H54 (cell line): ENCODE measurements around the gene RBM10.

ENCODE experiments used
- DNase-seq: peaks from one replicate; pipeline ENCODE4 v3.0.0; 2011; ENCODE audit warnings: low spot score, mixed read lengths; ENCODE audit not compliant: insufficient read length
- FAIRE-seq: peaks from 3 replicates; lab custom pipeline; 2011; peaks lifted over from hg19 to GRCh38; lab: Jason Lieb, UNC
- POLR2A ChIP-seq: IDR thresholded peaks from 2 replicates; pipeline ENCODE4 v1.6.1; 2011; ENCODE audit warnings: low read depth, mild to moderate bottlenecking, low read length

RBM10 gene

GRCh38 chrX:47138171-47138570, 6.8 kb upstream of the RBM10 start:
- DNase-seq (no peak), FAIRE-seq (no peak)

DNA sequence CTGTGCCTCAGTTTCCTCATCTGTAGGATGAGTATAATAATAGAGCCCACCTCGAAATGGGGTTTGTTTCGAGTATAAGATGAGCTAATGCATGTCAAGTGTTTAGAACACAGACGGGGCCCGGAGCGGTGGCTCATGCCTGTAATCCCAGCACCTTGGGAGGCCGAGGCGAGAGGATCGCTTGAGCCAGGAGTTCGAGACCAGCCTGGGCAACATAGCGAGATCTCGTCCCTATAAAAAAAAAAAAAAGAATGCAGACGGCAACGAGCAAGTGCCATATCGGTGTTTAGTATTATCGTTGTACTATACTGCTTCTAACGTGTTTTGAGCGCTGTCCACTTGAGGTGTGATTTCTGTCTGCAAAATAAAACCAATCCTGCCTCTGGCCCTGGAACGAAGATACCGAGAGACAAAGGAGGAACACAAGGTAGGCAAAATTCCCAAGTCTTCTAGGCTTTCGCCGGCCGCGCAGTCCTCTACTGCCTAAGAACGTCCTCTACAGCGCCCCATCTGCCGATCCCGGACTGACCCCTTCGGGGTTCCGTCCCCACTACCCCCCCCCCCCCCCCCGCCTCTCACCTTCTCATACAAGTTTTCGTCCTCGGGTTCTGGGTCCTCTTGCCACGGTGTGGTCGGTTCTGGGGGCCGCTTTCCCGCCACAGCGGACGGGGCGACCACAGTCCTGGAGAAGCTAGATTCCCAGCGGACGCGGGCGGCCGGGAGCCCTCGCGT, 961 bp upstream of the RBM10 start:
- DNase-seq (peak; percentile 2), FAIRE-seq (no peak)
- no peak for TF ChIP-seq POLR2A

More at GRCh38 chrX:47138171-47138570, 6.8 kb upstream of the RBM10 start:
- no peak for TF ChIP-seq POLR2A

GRCh38 chrX:47145395-47146120, 537 bp downstream of the RBM10 start:
- no peak for TF ChIP-seq POLR2A
- DNase-seq (no peak), FAIRE-seq (no peak)

- TF ChIP-seq POLR2A = no peak
- DNase-seq (no peak), FAIRE-seq (no peak)
These were observed 1.3 kb downstream of the RBM10 start for GRCh38 chrX:47146121-47146935.

GRCh38 chrX:47146936-47147859, 2.2 kb downstream of the RBM10 start:
- no peak for TF ChIP-seq POLR2A
- DNase-seq (no peak), FAIRE-seq (no peak)

DNA sequence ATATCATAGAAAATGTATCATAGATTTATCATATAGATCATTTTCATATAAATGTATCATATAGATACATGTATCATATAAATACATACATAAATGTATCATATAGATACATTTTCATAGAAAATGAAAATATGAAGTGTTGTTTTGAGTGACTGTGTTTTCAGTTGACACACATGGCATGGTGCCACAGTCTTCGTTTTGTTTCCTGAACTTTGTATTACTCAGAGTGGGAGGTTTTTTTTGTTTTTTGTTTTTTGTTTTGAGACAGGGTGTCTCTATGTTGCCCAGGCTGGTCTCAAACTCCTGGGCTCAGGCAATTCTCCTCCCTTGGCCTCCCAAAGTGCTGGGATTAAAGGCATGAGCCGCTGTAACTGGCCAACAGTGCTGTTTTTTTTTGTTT, 3.9 kb downstream of the RBM10 start:
- DNase-seq (no peak), FAIRE-seq (no peak)
- no peak for TF ChIP-seq POLR2A

- TF ChIP-seq POLR2A = no peak
- DNase-seq = no peak
- FAIRE-seq = no peak
These were observed 6.4 kb downstream of the RBM10 start for GRCh38 chrX:47151435-47151834.

DNA sequence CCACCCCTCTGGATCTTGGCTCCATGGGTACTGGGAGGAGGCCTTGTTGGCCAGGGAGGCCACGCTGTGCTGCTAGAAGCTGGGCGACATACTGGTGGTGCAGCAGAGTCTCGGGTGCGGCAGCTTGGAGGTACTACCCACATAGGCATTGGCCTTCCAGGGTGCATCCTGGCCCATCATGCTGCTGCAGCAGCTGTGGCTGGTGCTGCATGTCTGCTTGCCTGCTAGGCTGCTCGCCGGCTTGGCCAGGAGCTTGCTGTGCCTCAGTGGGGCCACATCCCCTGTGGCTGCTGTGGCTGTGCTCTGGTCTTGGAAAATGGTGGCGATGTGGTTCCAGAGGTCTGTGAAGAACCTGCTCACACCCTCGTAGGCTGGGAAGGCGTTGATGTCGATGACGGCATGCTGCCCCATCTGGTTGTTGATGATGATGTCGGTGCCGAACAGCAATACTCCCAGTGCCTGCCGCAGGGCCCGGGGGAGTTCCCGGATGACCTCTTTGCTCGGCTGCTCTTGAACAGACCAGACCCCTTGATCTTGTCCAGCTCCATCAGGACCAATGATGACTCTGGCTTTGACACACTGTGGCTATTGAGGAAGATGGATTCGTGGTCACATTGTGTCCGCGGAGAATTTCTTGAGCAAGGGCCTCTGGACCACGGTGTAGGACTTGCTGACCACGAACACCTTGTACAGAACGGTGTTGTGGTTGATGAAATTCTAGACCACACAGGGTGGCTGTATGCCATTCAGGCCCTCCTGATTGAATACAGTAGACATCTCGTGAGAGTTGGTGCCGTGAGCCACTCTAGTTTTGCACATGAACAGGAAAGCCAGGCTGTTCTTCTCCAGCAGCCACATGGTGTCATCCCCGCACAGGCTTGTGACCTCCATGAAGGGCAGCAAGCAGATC, 11.8 kb downstream of the RBM10 start:
- no peak for TF ChIP-seq POLR2A
- FAIRE-seq (no peak), DNase-seq (no peak)

DNA sequence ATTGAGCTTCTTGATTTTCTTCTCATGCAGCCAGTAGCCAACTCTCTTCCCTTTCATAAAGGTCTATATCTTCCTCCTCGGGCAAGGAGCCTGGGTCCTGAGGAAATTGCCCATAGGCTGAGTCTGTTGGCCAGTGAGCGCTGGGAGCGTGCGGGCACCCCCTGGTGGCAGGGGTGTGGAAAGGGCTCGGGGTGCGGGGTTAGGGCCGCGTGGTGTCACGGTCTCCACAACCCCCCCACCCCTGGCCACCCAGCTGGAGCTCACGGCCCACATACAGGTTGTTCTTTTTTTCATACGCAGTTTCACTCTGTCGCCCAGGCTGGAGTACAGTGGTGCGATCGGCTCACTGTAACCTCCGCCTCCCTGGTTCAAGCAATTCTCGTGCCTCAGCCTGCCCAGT, 13.1 kb downstream of the RBM10 start:
- FAIRE-seq (no peak), DNase-seq (no peak)
- no peak for TF ChIP-seq POLR2A

DNA sequence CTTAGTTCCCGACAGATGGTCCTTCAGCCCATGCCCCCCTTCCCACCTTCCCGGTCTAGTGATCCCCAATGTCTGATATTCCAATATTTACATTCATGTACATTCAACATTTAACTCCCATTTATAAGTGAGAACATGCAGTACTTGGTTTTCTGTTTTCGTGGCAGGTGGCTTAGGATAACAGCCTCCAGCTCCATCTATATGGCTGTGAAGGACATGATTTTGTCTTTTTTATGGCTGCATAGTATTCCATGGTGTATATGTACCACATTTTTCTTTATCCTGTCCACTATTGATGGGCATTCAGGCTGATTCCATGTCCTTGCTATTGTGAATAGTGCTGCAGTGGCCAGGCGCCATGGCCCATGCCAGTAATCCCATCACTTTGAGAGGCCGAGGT, 13.8 kb downstream of the RBM10 start:
- DNase-seq = no peak
- no peak for TF ChIP-seq POLR2A
- FAIRE-seq = no peak

DNA sequence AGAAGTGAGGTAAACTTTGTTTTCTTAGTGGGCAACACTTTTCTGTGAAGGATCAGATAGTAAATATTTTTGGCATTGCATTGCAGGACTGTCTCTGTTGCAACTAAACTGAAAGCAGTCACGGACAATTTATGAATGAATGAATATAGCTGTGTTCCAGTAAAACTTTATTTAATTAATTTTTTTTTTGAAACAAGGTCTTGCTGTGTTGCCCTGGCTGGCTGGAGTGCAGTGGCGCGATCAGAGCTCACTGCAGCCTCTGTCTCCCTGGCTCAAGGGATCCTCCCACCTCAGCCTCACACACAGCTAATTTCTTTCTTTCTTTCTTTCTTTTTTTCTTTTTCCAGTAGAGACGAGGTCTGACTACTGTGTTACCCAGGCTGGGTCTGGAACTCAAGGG, 15.8 kb downstream of the RBM10 start:
- DNase-seq (no peak), FAIRE-seq (no peak)
- TF ChIP-seq POLR2A = no peak

DNA sequence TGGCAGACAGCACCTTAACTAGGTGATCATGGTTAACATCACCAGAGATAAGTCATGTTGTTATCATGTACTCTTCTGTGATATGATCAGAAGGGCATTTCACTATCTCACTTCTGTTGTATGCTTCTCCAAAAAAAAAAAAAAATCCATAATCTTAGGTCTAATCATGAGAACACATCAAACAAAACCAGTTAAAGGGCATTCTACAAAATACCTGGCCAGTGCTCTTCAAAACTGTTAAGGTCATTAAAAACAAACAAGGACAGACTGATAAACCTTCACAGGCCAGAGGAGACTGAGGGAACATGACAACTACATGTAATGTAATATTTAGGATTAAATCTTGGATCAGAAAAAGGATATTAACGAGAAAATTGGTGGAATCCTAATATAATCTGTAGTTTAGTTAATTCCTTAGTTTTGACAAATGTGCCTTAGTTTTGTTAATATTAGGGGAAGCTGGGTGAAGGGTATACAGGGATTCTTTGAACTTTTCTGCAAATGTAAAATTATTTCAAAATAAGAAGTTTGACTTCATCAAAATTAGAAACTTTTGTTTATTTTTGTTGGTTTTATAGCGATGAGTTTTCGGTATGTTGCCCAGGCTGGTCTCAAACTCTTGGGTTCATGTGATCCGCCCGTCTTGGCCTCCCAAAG, 18.0 kb downstream of the RBM10 start:
- DNase-seq (no peak), FAIRE-seq (no peak)
- no peak for TF ChIP-seq POLR2A
